Activated naive CD8-positive, alpha-beta T cell treated with anti-CD3 and anti-CD28 coated beads, Interleukin-2, amount 50 U/mL, for 16 hours (primary cell): ENCODE results near the gene KIAA1217.

Experiments used
- DNase-seq: peaks from one replicate; pipeline ENCODE4 v3.0.0-alpha.2; 2020; ENCODE audit warnings: low read depth, low spot score

Gene KIAA1217

GRCh38 chr10:24590697-24591457 lies 381.9 kb downstream of the KIAA1217 start:
- DNase-seq: no peak

GRCh38 chr10:24596217-24596930 lies 387.4 kb downstream of the KIAA1217 start:
- DNase-seq: no peak

GRCh38 chr10:24597426-24597825 lies 388.5 kb downstream of the KIAA1217 start:
- DNase-seq: no peak
